Activated CD4-positive, alpha-beta T cell treated with anti-CD3 and anti-CD28 coated beads for 48 hours (primary cell): ENCODE measurements around the gene MYO1D.
A peak's percentile ranks its signal among the peaks of the same experiment; 100 is the strongest.

Experiments used
- DNase-seq: peaks from one replicate; pipeline ENCODE4 v3.0.0-alpha.2; 2020

Gene MYO1D

DNA sequence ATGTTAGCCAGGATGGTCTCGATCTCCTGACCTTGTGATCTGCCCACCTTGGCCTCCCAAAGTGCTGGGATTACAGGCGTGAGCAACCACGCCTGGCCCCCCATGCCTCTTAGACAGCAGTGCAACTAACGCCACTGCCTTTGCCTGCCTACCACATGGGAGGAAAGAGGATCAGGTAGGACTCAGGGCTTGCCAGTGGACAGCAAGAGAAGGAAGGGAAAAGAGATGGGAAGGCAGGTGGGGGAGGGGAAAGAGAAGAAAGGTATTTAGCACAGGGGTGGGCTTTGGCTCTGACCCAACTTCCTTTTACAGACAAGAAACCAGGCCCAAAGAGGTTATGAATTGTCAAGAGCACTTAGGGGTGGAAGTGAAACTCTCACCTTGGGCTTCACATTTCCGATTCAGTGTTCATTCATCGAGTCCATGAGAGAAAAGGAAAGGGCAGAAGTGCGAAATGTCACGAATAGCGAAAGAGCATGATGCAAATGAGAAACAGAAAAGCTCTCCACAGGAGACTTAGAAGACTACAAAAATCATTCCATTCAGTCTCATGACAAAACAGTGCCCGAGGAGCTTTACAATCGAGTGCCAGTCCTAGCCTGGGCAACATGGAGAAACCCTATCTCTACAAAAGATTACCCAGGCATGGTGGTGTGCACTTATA, 353.8 kb downstream of the MYO1D start:
- DNase-seq: peak; percentile 66

- no peak for DNase-seq
These were observed 356.1 kb downstream of the MYO1D start for GRCh38 chr17:32520737-32521404.

- DNase-seq: peak; percentile 71
These were observed 356.7 kb downstream of the MYO1D start for GRCh38 chr17:32520104-32520701.

DNA sequence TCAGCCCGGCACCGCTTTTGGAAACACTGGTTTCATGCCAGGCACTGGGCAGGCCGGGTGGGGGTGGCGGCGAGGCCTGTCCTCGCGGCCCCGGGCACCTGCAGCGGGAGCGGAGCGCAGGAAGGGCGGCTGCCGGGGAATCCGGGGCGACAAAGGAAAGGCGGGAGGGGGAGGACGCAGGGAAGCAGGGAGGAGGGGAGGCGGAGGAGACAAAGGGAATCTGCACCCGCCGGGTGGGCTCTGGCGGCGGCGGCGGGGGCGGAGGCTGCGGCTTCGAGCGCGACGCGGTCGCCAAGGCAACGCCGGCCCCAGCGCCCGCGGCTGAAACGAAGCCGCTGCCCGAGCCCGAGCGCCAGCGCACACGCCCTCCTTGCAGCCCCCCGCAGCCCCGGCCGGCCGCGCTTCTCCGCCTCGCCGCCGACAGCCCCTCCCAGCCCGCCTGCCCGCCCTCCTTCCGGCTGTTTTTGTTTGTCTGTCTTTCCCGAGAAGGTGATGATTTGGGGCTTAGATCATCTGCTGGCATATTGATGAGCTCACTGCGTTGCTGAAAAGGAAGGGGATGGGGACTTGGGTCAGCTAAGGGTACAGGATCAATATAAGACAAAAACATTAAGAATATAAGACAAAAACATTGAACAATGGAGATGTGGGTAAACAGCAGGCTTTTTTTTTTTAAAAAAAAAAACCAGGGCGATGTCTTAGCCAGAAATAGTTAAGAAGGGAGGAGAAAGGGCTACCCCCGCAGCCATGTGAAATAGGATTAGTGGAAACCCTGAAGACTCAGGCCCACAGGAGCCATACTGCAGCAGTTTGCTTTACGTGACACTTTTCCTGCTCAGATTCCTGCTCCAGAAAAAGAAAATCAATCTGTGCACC, 357.5 kb downstream of the MYO1D start:
- peak; percentile 73 for DNase-seq

- no peak for DNase-seq
These were observed 358.2 kb downstream of the MYO1D start for GRCh38 chr17:32518646-32519227.

GRCh38 chr17:32517982-32518381, 358.9 kb downstream of the MYO1D start:
- DNase-seq: no peak

DNA sequence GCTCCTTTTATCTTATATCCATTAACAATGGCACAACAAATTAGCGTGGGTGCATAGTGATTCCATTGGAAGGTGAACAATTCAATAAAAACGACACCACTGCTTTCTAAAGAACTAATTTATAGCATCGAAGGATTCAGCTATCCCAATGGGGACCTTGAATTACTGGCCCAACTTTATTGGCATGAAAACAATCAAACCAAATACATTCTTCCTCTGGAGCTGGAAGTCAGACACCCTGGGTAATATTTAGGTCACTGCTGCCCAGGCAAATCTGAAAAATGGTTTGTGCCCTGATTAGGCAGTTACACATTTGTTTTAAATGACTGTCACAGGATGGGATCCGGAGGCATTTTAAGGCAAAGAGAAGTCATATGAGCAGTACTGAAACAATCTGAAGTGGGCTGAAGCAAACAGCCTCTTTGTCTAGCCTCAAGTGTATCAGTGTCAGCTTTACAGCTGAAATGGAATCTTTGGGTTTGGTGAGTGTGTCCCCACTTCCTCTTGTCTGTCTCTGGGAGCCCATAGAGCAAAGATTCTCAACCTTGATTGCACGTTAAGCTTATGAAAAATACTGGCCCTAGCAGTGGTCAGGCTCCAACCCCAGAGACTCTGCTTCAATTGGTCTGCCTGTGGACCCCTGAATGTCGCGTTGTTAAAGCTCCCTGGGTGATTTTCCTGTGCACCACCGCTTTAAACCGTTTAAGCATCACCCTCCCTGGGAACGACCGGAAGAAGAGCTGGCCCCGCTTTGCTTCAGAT, 359.8 kb downstream of the MYO1D start:
- DNase-seq: no peak

- DNase-seq: no peak
These were observed 360.5 kb downstream of the MYO1D start for GRCh38 chr17:32516450-32516849.

DNA sequence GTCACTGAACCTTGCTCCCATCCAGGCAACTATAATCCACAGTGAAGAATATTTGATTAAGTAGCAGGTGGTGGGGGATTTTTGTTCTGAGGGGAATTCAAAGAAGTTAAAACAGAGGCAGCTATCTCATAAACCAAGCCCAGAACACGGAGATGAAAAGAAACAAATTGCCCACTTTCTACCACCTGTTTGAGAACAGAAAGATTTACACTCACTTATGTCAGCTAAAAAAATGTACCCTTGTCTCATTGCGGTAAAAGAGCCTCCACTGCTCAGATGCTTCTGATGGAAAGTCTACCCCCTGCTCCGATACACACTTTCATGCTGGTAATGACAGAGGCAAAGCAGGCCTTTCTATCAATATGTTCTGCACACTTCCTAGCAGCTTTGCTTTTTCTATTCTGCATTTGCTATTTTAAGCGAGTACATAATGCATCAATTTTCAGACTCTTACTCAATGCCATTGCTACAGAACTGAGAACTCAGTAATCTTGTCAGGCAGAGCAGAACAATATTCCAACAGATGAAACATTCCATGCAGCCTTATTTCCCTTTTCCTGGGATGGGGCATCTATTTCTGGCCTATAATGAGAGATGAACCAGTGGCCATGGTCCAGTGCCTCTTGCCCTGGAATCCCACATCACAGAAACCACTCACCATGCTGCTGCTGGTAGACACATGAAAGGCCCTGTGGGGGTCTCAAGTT, 361.1 kb downstream of the MYO1D start:
- no peak for DNase-seq

DNA sequence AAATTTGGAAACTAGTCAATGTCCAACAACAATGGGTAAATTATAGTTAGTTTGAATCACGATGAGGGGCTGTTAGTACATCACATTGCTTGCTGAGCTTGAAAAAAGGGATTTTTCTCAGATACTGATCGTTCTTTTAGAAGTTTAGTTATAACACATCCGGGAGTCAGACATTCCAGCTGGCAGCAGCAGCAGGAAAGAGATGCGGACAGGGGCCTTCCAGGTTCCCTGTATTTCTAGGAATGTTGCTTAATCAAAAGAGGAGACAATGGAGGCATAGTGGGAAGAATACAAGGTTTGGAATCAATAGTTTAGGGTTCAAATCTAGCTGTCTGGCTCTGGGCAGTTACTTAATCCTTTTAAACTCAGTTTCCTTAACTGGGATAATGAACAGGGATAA, 362.3 kb downstream of the MYO1D start:
- no peak for DNase-seq

GRCh38 chr17:32513579-32513978, 363.3 kb downstream of the MYO1D start:
- DNase-seq: no peak

- no peak for DNase-seq
These were observed 364.6 kb downstream of the MYO1D start for GRCh38 chr17:32512328-32512727.

DNA sequence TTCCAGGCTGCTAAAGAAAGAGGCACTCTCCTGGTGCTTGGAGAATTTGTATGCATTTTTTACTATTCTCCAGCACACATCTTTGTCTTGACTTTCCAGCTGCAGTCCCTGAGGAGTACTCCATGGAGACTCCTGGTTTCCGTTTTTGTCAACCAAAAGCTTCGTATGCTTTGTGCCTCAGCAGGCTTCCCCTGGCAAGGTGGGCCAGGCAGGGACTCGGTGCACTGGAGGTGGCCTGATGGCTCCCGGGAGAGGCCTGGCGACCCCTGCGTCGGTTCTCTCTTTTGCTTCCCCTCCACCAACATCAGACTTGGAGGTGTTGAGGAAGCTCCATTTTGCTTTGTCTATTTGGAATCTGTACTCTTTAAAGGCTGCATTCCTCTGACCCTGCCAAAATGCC, 366.5 kb downstream of the MYO1D start:
- no peak for DNase-seq

GRCh38 chr17:32508926-32509325, 368.0 kb downstream of the MYO1D start:
- DNase-seq: no peak

GRCh38 chr17:32504166-32504990, 372.5 kb downstream of the MYO1D start:
- peak; percentile 48 for DNase-seq

DNA sequence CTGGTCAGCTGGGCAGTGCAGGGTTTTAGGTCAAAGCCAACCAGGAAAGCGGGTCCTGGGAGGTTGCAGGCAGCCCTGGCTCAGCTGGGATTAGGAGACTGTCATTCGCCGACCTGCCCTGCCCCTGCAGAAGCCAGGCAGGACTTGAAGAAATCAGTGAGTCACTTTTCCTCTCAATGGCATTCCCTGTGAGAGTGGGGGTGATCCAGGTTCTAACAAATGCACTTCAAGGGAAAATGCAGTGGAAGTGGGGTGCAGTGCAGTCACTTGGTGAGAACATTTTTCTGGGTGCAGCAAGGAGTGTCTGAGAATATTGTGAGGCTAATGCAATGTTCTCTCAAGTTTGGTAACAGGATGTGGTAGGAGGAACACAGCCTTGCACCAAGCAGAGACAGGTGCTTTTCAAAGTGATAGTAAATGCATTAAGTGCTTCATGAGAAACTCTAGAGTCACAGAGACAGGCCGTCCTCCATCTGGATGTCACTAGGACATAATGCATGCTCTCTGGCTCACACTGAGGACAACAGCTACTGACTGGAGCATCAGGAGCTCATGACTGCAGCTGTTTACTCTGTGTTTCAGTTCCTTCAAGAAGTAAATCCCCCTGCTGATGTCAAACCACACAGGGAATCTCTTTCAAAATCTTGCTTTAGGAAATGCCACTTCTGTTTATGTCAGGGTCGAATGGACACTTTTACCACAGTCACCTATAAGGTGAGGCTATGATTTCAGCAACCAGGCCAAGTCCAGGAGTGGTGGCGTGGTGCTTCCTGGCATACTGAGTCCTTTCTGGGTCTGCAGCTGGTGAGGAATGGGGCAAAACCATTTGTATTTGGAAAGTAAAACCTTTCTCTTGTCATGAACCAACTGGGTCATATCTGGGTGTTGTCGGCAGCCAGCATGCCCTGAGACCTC, 373.4 kb downstream of the MYO1D start:
- peak; percentile 55 for DNase-seq

DNA sequence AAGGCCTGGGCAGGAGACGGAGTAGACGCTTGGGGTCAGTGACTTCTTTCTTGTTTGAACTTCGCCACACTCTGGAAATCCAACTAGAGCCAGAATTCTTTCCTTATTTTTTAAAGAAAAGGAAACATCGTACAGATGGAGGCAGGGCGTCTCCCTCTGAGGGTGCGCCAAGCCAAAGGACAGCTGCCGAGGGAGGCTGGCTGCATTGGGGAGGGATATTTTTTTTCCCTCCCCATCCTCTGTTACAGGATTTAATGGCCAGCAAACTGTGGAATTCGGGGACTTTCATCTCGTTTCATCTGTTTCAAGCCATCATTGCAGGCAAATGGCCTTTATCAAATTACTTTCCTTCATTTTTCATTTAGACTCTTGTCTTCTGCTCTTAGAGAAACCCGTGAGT, 374.2 kb downstream of the MYO1D start:
- DNase-seq: no peak

GRCh38 chr17:32502013-32502412, 374.9 kb downstream of the MYO1D start:
- DNase-seq: no peak

GRCh38 chr17:32498391-32498790, 378.5 kb downstream of the MYO1D start:
- DNase-seq: no peak
